Heart left ventricle (tissue), 13 donors: ENCODE measurements around the gene HP.

Experiments
- CTCF ChIP-seq, 12 donors: fragments of 200-600 bp; sonication (generic) in 4 of 12; IDR thresholded peaks; one replicate each; pipeline versions ENCODE4 v1.5.0 to v1.8.0; 2018 to 2022; ENCODE audit warnings: antibody characterized with exemption in 12 of 12, mild to moderate bottlenecking in 5 of 12
- POLR2A ChIP-seq, 2 donors: fragments of 450-650 bp; IDR thresholded peaks; one replicate each; pipeline ENCODE4 v1.6.1; 2017; ENCODE audit warnings: antibody characterized with exemption in 2 of 2, mild to moderate bottlenecking in 2 of 2, moderate library complexity in 2 of 2
- donor health status: ischemic (EF 13 %, LVEDD 7.1; RV severe dilation, severe dysfunction).
- donor health status: DM: no; HTN: yes; CAD: no.
- donor health status: DM: no; HTN: no; CAD: no.
- donor health status: ischemic (EF 25% LVEDD 6.9; RV normal size, moderate dysfunction).
- donor health status: ischemic (EF 25% LVEDD 5.7; RV mildly dilated, moderate dysfunction).
- donor health status: ischemic (EF 35%, LVEDD 5.7; RV mildly dilated, moderate dysfunction).
- donor health status: nonischemic (EF 11% LVEDD 7.7; RV severe dilation, severe dysfunction).
- donor health status: DM: yes; HTN: yes; CAD: no.
- donor health status: PGD.
- donor health status: ischemic (EF 29% LVEDD 5.4; RV normal size, mild dysfunction).
- donor health status: nonischemic (EF 23%, LVEDD 6.1; RV moderate dilation, normal function).

- no peak for TF ChIP-seq CTCF (IDR thresholded peaks at IDR 0.05)
- no peak for TF ChIP-seq POLR2A (IDR thresholded peaks at IDR 0.05)
Measured at GRCh38 chr16:72083778-72084404, 29.6 kb downstream of the HP start.
